HG02678 (cell line): ENCODE measurements around the gene TRIM69.
A peak's percentile ranks its signal among the peaks of the same experiment; 100 is the strongest.
"Not testable (repeated sequence)": the region's sequence is repeated elsewhere in the genome, so short reads cannot be mapped to it uniquely, and the experiment has no call there.

Experiments used
- ATAC-seq: cut with Tn5 transposase; IDR thresholded peaks from one replicate; pipeline ENCODE4 v1.9.1; 2021; ENCODE audit warnings: mild to moderate bottlenecking, moderate library complexity; ENCODE audit not compliant: unreplicated experiment

TRIM69 gene

GRCh38 chr15:44736181-44736765 is at the start of gene TRIM69:
TSS of gene TRIM69 (plus strand) at chr15:44736528. CDS start at chr15:44736705, 177 bp downstream.
- ATAC-seq = peak; percentile 41

- not testable (repeated sequence) for ATAC-seq
These were observed 47.0 kb upstream of the TRIM69 start for GRCh38 chr15:44689318-44689717.

GRCh38 chr15:44690245-44690644 is 46.1 kb upstream of the TRIM69 start:
- ATAC-seq = not testable (repeated sequence)

GRCh38 chr15:44692659-44693058 is 43.7 kb upstream of the TRIM69 start:
- ATAC-seq = no peak

GRCh38 chr15:44694416-44694815 is 41.9 kb upstream of the TRIM69 start:
- no peak for ATAC-seq

GRCh38 chr15:44695294-44695693 is 41.0 kb upstream of the TRIM69 start:
- no peak for ATAC-seq

GRCh38 chr15:44697014-44697413 is 39.3 kb upstream of the TRIM69 start:
- ATAC-seq = no peak

GRCh38 chr15:44698641-44699040 is 37.7 kb upstream of the TRIM69 start:
- ATAC-seq = no peak

GRCh38 chr15:44700676-44701075 is 35.7 kb upstream of the TRIM69 start:
- ATAC-seq = not testable (repeated sequence)

- no peak for ATAC-seq
These were observed 30.3 kb upstream of the TRIM69 start for GRCh38 chr15:44705986-44706385.

GRCh38 chr15:44706401-44706800 is 29.9 kb upstream of the TRIM69 start:
- no peak for ATAC-seq

- ATAC-seq = no peak
These were observed 29.2 kb upstream of the TRIM69 start for GRCh38 chr15:44706946-44707636.

- ATAC-seq = no peak
These were observed 25.9 kb upstream of the TRIM69 start for GRCh38 chr15:44710236-44711095.

GRCh38 chr15:44711096-44711742 is 25.1 kb upstream of the TRIM69 start, which contains the start of the genes B2M and PATL2:
TSS of gene B2M (plus strand) at chr15:44711517. CDS start at chr15:44711547, 30 bp downstream.
TSS of gene PATL2 (minus strand) at chr15:44711323. CDS start at chr15:44676490, 34,833 bp downstream.
- peak; percentile 85 for ATAC-seq

GRCh38 chr15:44711743-44712345 is 24.5 kb upstream of the TRIM69 start:
- ATAC-seq = no peak

- no peak for ATAC-seq
These were observed 23.9 kb upstream of the TRIM69 start for GRCh38 chr15:44712346-44713005.

- no peak for ATAC-seq
These were observed 23.0 kb upstream of the TRIM69 start for GRCh38 chr15:44713006-44713966.

- ATAC-seq = no peak
These were observed 21.1 kb upstream of the TRIM69 start for GRCh38 chr15:44715142-44715796.
